Thyroid gland (tissue), 4 donors: ENCODE data around the gene CCNK.

Experiments
- CTCF ChIP-seq, 6 experiments: fragments of 200-600 bp in 3 of 6; fragments of 450-650 bp in 3 of 6; sonication (generic) in 3 of 6; IDR thresholded peaks; one replicate each; pipeline ENCODE4 v1.5.1; 2016 to 2019; ENCODE audit warnings: antibody characterized with exemption in 6 of 6, mild to moderate bottlenecking in 2 of 6, inconsistent platforms in 1 of 6, moderate library complexity in 1 of 6
- POLR2A ChIP-seq, 2 donors: fragments of 450-650 bp; IDR thresholded peaks; one replicate each; pipeline ENCODE4 v1.6.1; 2017; ENCODE audit warnings: antibody characterized with exemption in 2 of 2, mild to moderate bottlenecking in 2 of 2, moderate library complexity in 1 of 2

- TF ChIP-seq CTCF (IDR thresholded peaks at IDR 0.05) (no peak), POLR2A (IDR thresholded peaks at IDR 0.05) (no peak)
Observed at GRCh38 chr14:99546234-99546879, 65.1 kb downstream of the CCNK start.
